Thyroid gland (tissue), 4 donors: ENCODE results near the gene BCL7B.

Experiments used
- POLR2A ChIP-seq, 2 donors: fragments of 450-650 bp; IDR thresholded peaks; one replicate each; pipeline ENCODE4 v1.6.1; 2017; ENCODE audit warnings: antibody characterized with exemption in 2 of 2, mild to moderate bottlenecking in 2 of 2, moderate library complexity in 1 of 2
- TF ChIP-seq, protein P1 (sequence below), 6 experiments: fragments of 200-600 bp in 3 of 6; fragments of 450-650 bp in 3 of 6; sonication (generic) in 3 of 6; IDR thresholded peaks; one replicate each; pipeline ENCODE4 v1.5.1; 2016 to 2019; ENCODE audit warnings: antibody characterized with exemption in 6 of 6, mild to moderate bottlenecking in 2 of 6, inconsistent platforms in 1 of 6, moderate library complexity in 1 of 6

DNA sequence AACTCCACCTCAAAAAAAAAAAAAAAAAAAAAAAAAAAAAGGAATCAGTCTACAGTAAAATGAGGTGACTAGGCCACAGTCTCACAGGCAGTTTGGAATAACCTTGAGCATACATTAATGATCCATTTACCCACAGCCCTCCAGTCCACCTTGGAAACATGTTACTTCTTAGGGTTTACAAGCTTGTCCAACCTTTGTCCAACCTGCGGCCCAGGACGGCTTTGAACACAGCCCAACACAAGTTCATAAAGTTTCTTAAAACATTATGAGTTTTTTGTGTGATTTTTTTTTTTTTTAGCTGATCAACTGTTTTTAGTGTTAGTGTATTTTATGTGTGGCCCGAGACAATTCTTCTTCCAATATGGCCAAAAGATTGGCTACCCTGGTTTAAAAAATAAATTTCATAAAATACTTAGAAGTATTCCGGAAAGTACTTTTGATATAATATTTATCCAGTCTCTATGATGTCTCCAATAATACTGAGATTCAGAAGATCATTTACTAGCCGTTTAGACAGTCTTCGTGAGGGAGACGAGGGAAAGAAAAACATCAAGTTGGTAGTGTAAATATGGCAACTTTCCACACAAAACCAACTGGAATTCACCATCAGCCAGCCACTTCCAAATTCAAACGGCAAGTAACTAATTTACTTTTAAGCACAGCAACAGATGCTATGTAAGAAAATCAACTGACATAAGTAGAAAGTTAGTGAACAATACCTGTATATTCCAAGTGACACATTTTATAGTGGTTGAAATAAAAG is 45.3 kb downstream of the BCL7B start:
- TF ChIP-seq, protein P1, sequence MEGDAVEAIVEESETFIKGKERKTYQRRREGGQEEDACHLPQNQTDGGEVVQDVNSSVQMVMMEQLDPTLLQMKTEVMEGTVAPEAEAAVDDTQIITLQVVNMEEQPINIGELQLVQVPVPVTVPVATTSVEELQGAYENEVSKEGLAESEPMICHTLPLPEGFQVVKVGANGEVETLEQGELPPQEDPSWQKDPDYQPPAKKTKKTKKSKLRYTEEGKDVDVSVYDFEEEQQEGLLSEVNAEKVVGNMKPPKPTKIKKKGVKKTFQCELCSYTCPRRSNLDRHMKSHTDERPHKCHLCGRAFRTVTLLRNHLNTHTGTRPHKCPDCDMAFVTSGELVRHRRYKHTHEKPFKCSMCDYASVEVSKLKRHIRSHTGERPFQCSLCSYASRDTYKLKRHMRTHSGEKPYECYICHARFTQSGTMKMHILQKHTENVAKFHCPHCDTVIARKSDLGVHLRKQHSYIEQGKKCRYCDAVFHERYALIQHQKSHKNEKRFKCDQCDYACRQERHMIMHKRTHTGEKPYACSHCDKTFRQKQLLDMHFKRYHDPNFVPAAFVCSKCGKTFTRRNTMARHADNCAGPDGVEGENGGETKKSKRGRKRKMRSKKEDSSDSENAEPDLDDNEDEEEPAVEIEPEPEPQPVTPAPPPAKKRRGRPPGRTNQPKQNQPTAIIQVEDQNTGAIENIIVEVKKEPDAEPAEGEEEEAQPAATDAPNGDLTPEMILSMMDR (IDR thresholded peaks at IDR 0.05), result no peak
- TF ChIP-seq POLR2A (IDR thresholded peaks at IDR 0.05), result no peak
